H1 (cell line): ENCODE measurements around the gene L3HYPDH. TPM values are rescaled to one million over a fixed set of nuclear protein-coding genes. Genes with fewer than 3 reads are reported as not detected.

Experiments used
- CTCF ChIA-PET: fragments of 300-600 bp; sonication (Branson Sonifier 250); formaldehyde crosslinking; loops from one replicate; lab custom pipeline; 2021; ENCODE audit not compliant: partially characterized antibody; lab: Charles Lee
- POLR2A ChIA-PET: fragments of 300-600 bp; sonication (Branson Sonifier 250); formaldehyde crosslinking; loops from one replicate; lab custom pipeline; 2021; ENCODE audit warnings: inconsistent platforms; ENCODE audit not compliant: partially characterized antibody; lab: Charles Lee
- DNase-seq, 2 experiments: peaks; one replicate each; pipeline versions ENCODE4 v3.0.0 to v3.0.0-alpha.2; 2010 to 2022; ENCODE audit warnings: low spot score in 2 of 2, low read depth in 1 of 2, mixed read lengths in 1 of 2
- FAIRE-seq: peaks from 2 replicates; lab custom pipeline; 2011; peaks lifted over from hg19 to GRCh38; lab: Jason Lieb, UNC
- H2AFZ ChIP-seq: 2 replicates; pipeline ENCODE4 v1.8.1; 2012; ENCODE audit warnings: low read length, inconsistent platforms
- H2AK5ac ChIP-seq: 2 replicates; pipeline ENCODE4 v1.6.1; 2013; ENCODE audit warnings: low read depth, low read length
- H2BK120ac ChIP-seq: replicated peaks from 2 replicates; pipeline ENCODE3; 2013; ENCODE audit warnings: low read depth, low read length, inconsistent platforms
- H2BK12ac ChIP-seq: 2 replicates; pipeline ENCODE4 v1.6.1; 2013; ENCODE audit warnings: low read depth, low read length
- H2BK15ac ChIP-seq: 2 replicates; pipeline ENCODE4 v1.6.1; 2013; ENCODE audit warnings: low read length
- H2BK20ac ChIP-seq: 2 replicates; pipeline ENCODE4 v1.6.1; 2013; ENCODE audit warnings: low read length
- H2BK5ac ChIP-seq: 2 replicates; pipeline ENCODE4 v1.6.1; 2013; ENCODE audit warnings: low read depth, low read length
- H3K14ac ChIP-seq: 2 replicates; pipeline ENCODE4 v1.6.1; 2013; ENCODE audit warnings: inconsistent platforms; ENCODE audit not compliant: insufficient read length
- H3K18ac ChIP-seq: 2 replicates; pipeline ENCODE4 v1.6.1; 2013; ENCODE audit warnings: low read length; ENCODE audit errors: extremely low read depth
- H3K23ac ChIP-seq: 2 replicates; pipeline ENCODE4 v1.6.1; 2013; ENCODE audit warnings: inconsistent platforms; ENCODE audit not compliant: insufficient read length
- H3K23me2 ChIP-seq: 2 replicates; pipeline ENCODE4 v1.6.1; 2013; ENCODE audit warnings: low read depth, low read length
- H3K27ac ChIP-seq: 2 replicates; pipeline ENCODE4 v1.6.1; 2011; ENCODE audit warnings: low read depth, low read length, inconsistent platforms
- H3K27me3 ChIP-seq, 4 experiments: replicated peaks in 1 of 4; 1 replicate in 1 of 4; 2 replicates in 3 of 4; pipeline versions ENCODE4 v1.6.1 to v1.8.1; 2011 to 2013; ENCODE audit warnings: low read length in 3 of 4, mild to moderate bottlenecking in 3 of 4, inconsistent platforms in 2 of 4, mixed read lengths in 2 of 4, moderate library complexity in 1 of 4; ENCODE audit not compliant: control insufficient read depth in 3 of 4, insufficient read depth in 3 of 4; ENCODE audit errors: extremely low read depth in 1 of 4
- H3K36me3 ChIP-seq, 4 experiments: 2 replicates each; pipeline versions ENCODE4 v1.6.1 to v1.8.1; 2011 to 2013; ENCODE audit warnings: mild to moderate bottlenecking in 4 of 4, low read length in 3 of 4, moderate library complexity in 2 of 4, control low read depth in 1 of 4, inconsistent platforms in 1 of 4; ENCODE audit not compliant: insufficient read depth in 4 of 4, control insufficient read depth in 2 of 4
- H3K4ac ChIP-seq: replicated peaks from 2 replicates; pipeline ENCODE3; 2013; ENCODE audit warnings: low read length, low read depth, mixed read lengths, inconsistent platforms; ENCODE audit not compliant: insufficient read length
- H3K4me1 ChIP-seq, 4 experiments: replicated peaks in 1 of 4; 1 replicate in 1 of 4; 2 replicates in 3 of 4; pipeline versions ENCODE4 v1.6.1 to v1.8.1; 2011 to 2013; ENCODE audit warnings: low read length in 3 of 4, inconsistent platforms in 2 of 4, mixed read lengths in 1 of 4; ENCODE audit not compliant: insufficient read depth in 4 of 4, control insufficient read depth in 3 of 4
- H3K4me2 ChIP-seq, 2 experiments: 2 replicates each; pipeline versions ENCODE4 v1.6.1 to v1.8.1; 2011 to 2013; ENCODE audit warnings: low read depth in 2 of 2, low read length in 2 of 2, control low read depth in 1 of 2, inconsistent platforms in 1 of 2, mild to moderate bottlenecking in 1 of 2; ENCODE audit not compliant: insufficient read depth in 1 of 2
- H3K4me3 ChIP-seq, 4 experiments: fragments of 200-600, 300-600 bp in 1 of 4; sonication (generic), shearing (Covaris generic), sonication (Bioruptor Twin) in 1 of 4; 2 replicates each; pipeline versions ENCODE4 v1.5.1 to v1.8.1; 2011 to 2016; ENCODE audit warnings: low read length in 4 of 4, low read depth in 3 of 4, control low read depth in 2 of 4, inconsistent platforms in 2 of 4, mild to moderate bottlenecking in 2 of 4, mixed read lengths in 1 of 4, moderate library complexity in 1 of 4; ENCODE audit not compliant: insufficient read depth in 2 of 4; ENCODE audit errors: extremely low read depth in 1 of 4
- H3K56ac ChIP-seq: replicated peaks from 2 replicates; pipeline ENCODE3; 2013; ENCODE audit warnings: low read depth, mild to moderate bottlenecking, mixed read lengths, low read length, inconsistent platforms; ENCODE audit not compliant: insufficient read length
- H3K79me1 ChIP-seq: 2 replicates; pipeline ENCODE4 v1.6.1; 2013; ENCODE audit warnings: low read depth, low read length, control low read depth
- H3K79me2 ChIP-seq, 2 experiments: 2 replicates each; pipeline versions ENCODE4 v1.6.1 to v1.8.1; 2012 to 2013; ENCODE audit warnings: low read length in 2 of 2, mild to moderate bottlenecking in 2 of 2, inconsistent platforms in 1 of 2; ENCODE audit not compliant: insufficient read depth in 2 of 2, control insufficient read depth in 1 of 2
- H3K9ac ChIP-seq, 4 experiments: replicated peaks in 1 of 4; 1 replicate in 1 of 4; 2 replicates in 3 of 4; pipeline versions ENCODE4 v1.6.1 to v1.8.1; 2011 to 2013; ENCODE audit warnings: low read depth in 3 of 4, low read length in 3 of 4, control low read depth in 2 of 4, mild to moderate bottlenecking in 2 of 4, moderate library complexity in 2 of 4, inconsistent platforms in 1 of 4; ENCODE audit errors: extremely low read depth in 1 of 4
- H3K9me3 ChIP-seq, 2 experiments: 2 replicates each; pipeline versions ENCODE4 v1.6.1 to v1.8.1; 2012 to 2013; ENCODE audit warnings: mild to moderate bottlenecking in 2 of 2, moderate library complexity in 2 of 2, control low read depth in 1 of 2, inconsistent platforms in 1 of 2, low read depth in 1 of 2, low read length in 1 of 2, mixed read lengths in 1 of 2; ENCODE audit not compliant: insufficient read depth in 2 of 2
- H4K20me1 ChIP-seq, 2 experiments: replicated peaks in 1 of 2; 2 replicates each; pipeline versions ENCODE3 to v1.8.1; 2011 to 2013; ENCODE audit warnings: inconsistent platforms in 2 of 2, low read length in 2 of 2, mild to moderate bottlenecking in 1 of 2; ENCODE audit not compliant: insufficient read depth in 2 of 2, control insufficient read depth in 1 of 2
- H4K5ac ChIP-seq: 2 replicates; pipeline ENCODE4 v1.6.1; 2013; ENCODE audit warnings: low read length, low read depth, mixed read lengths, inconsistent platforms; ENCODE audit not compliant: insufficient read length
- H4K8ac ChIP-seq: 2 replicates; pipeline ENCODE4 v1.8.0; 2013; ENCODE audit warnings: mild to moderate bottlenecking, moderate library complexity, low read length, inconsistent platforms; ENCODE audit not compliant: insufficient read depth; ENCODE audit errors: extremely low read depth
- H4K91ac ChIP-seq: replicated peaks from 2 replicates; pipeline ENCODE3; 2013; ENCODE audit warnings: low read length, mixed read lengths, inconsistent platforms; ENCODE audit not compliant: insufficient read length
- BCL11A ChIP-seq, 2 experiments: IDR thresholded peaks; one replicate each; pipeline ENCODE4 v1.6.1; 2011; ENCODE audit warnings: low read depth in 2 of 2, low read length in 2 of 2, mild to moderate bottlenecking in 2 of 2
- BRCA1 ChIP-seq: IDR thresholded peaks from 2 replicates; pipeline ENCODE4 v1.6.1; 2012; ENCODE audit warnings: low read depth, low read length, improper control_type of control experiment
- CEBPB ChIP-seq: IDR thresholded peaks from 2 replicates; pipeline ENCODE4 v1.6.1; 2012; ENCODE audit warnings: low read depth, low read length
- CHD2 ChIP-seq: IDR thresholded peaks from 2 replicates; pipeline ENCODE4 v1.6.1; 2012; ENCODE audit warnings: low read length, improper control_type of control experiment
- CREB1 ChIP-seq: IDR thresholded peaks from 2 replicates; pipeline ENCODE4 v1.6.1; 2012; ENCODE audit warnings: inconsistent platforms
- HDAC6 ChIP-seq: IDR thresholded peaks from one replicate; pipeline ENCODE4 v1.7.1; 2012; ENCODE audit warnings: low read depth, mild to moderate bottlenecking, inconsistent platforms, low read length, moderate library complexity
- KDM5A ChIP-seq: fragments of 200-600 bp; IDR thresholded peaks from 2 replicates; pipeline ENCODE4 v1.7.1; 2012; ENCODE audit warnings: mild to moderate bottlenecking, low read length, inconsistent platforms, mixed read lengths
- POLR2A ChIP-seq, 2 experiments: IDR thresholded peaks; 1 replicate in 1 of 2; 2 replicates in 1 of 2; pipeline ENCODE4 v1.6.1; 2011; ENCODE audit warnings: low read depth in 2 of 2, low read length in 2 of 2, mild to moderate bottlenecking in 2 of 2; ENCODE audit errors: control extremely low read depth in 1 of 2
- POU5F1 ChIP-seq: IDR thresholded peaks from 2 replicates; pipeline ENCODE4 v1.6.1; 2011; ENCODE audit warnings: low read depth, mild to moderate bottlenecking, low read length, moderate library complexity
- RNF2 ChIP-seq: fragments of 200-900, 300-1000 bp; sonication (generic); IDR thresholded peaks from 2 replicates; pipeline ENCODE4 v1.7.1; 2016; ENCODE audit warnings: borderline replicate concordance, low read depth, mild to moderate bottlenecking, antibody characterized with exemption, low read length; ENCODE audit not compliant: poor library complexity, severe bottlenecking; ENCODE audit errors: missing control alignments
- SRF ChIP-seq: IDR thresholded peaks from 2 replicates; pipeline ENCODE4 v1.6.1; 2011; ENCODE audit warnings: mild to moderate bottlenecking, low read depth, low read length, moderate library complexity
- SUZ12 ChIP-seq: fragments of 200-600 bp; sonication (generic); IDR thresholded peaks from 2 replicates; pipeline ENCODE4 v1.6.1; 2012; ENCODE audit warnings: mild to moderate bottlenecking, inconsistent platforms, low read length, moderate library complexity, mixed read lengths
- TAF1 ChIP-seq: IDR thresholded peaks from 2 replicates; pipeline ENCODE4 v1.6.1; 2011; ENCODE audit warnings: mild to moderate bottlenecking, low read depth, low read length
- TBP ChIP-seq: IDR thresholded peaks from 2 replicates; pipeline ENCODE4 v1.6.1; 2011; ENCODE audit warnings: low read depth, low read length, improper control_type of control experiment
- ZNF274 ChIP-seq: IDR thresholded peaks from 2 replicates; pipeline ENCODE4 v1.7.0; 2012; ENCODE audit warnings: low read length, borderline replicate concordance; ENCODE audit errors: extremely low read depth
- WGBS, 2 experiments: shearing (Covaris generic) in 1 of 2; methylation state at CpG; one replicate each; pipeline versions ENCODE4 v1.1.6 to v1.1.7; 2013 to 2015; ENCODE audit warnings: low lambda C conversion rate in 2 of 2, mixed read lengths in 2 of 2, inconsistent platforms in 1 of 2, low coverage in 1 of 2, missing lambda C conversion rate in 1 of 2; ENCODE audit not compliant: insufficient replicate concordance in 2 of 2, insufficient coverage in 1 of 2, insufficient read length in 1 of 2; ENCODE audit errors: extremely low coverage in 1 of 2, missing lambda C conversion rate in 1 of 2; 5-methylcytosine and 5-hydroxymethylcytosine counted together
- polyA plus RNA-seq, 7 experiments: library from polyadenylated mRNA; depleted of rRNA in 3 of 7; stranded (reverse) in 5 of 7; unstranded in 2 of 7; fragments of >200 nt in 5 of 7; fragments of 200-250 nt in 2 of 7; gene quantifications; 1 replicate in 5 of 7; 2 replicates in 1 of 7; 4 replicates in 1 of 7; pipeline versions ENCODE4 v1.2.1 to v1.2.3, GENCODE V29; 2011 to 2013; ENCODE audit warnings: missing spikeins in 2 of 7, mixed read lengths in 2 of 7
- total RNA-seq: library from RNA; stranded (reverse); fragmentation: NEBNext Ultra II Directional; extraction: Animal tissue kit (Norgen Biotek cat#: 25700); gene quantifications from 2 replicates; pipeline ENCODE4 v1.2.1, GENCODE V29; 2021

Gene L3HYPDH
- total and polyA plus RNA-seq, 2 of the 8 experiments (the other 6 are each of a cell fraction or from before 2014, with no cell fraction given), result 11.2 to 15.8 TPM

DNA sequence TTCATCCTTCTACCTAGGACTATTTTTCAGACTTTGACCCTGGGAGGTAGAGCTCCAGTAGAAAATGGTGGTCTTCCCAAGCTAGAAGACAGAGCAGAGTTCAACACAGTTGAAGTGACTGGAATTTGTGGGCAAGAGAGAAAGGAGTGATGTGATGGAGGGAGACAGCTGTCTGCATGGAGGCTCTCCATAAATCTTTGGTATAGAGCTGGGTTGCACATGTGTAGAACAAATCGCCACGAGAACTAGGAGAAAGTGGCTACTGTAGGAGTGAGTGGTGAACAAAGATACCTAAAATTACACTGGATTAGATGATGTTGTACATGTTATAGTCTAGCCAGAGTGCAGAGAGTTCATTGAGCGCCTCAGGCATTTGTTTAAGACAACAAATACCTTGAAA lies 33.5 kb downstream of the L3HYPDH start:
- no peak overlapping the region for H3K56ac ChIP-seq
- no peak overlapping the region for H2BK15ac ChIP-seq
- 77% methylated on average over 3 of the region's 3 CpGs; no CpG with 5 or more reads in 1 of the 2 experiments for WGBS, 2 experiments
- H3K36me3 ChIP-seq, result no peaks in the 10 kb centered on the region
- H4K91ac ChIP-seq, result no peak overlapping the region
- no peak for DNase-seq
- TF ChIP-seq POLR2A (IDR thresholded peaks at IDR 0.05; ENCODE audit: control extremely low read depth in 1 of 2, low read depth in 2 of 2, low read length in 2 of 2) (no peak), TBP (no peak), SRF (no peak), SUZ12 (no peak), RNF2 (no peak), TAF1 (no peak), KDM5A (no peak), BRCA1 (no peak), BCL11A (IDR thresholded peaks at IDR 0.05; ENCODE audit: low read depth in 2 of 2, low read length in 2 of 2) (no peak), CHD2 (no peak), CEBPB (no peak), POU5F1 (no peak), ZNF274 (no peak), HDAC6 (no peak), CREB1 (no peak)
- no peak overlapping the region for H2BK5ac ChIP-seq
- H2BK12ac ChIP-seq, result no peak overlapping the region
- H3K14ac ChIP-seq, result no peak overlapping the region
- H3K27ac ChIP-seq, result no peak overlapping the region
- H4K8ac ChIP-seq, result no peak overlapping the region
- H3K9ac ChIP-seq, result no peak overlapping the region
- H4K5ac ChIP-seq, result no peak overlapping the region
- CTCF ChIA-PET, result interaction anchor here (1.8 kb wide), 1 partner anchor 321 kb away, joined by 6 read pairs; no protein-coding TSS in a partner anchor
- H3K23ac ChIP-seq, result no peak overlapping the region
- no peak overlapping the region for H3K4me2 ChIP-seq
- FAIRE-seq, result no peak
- H3K4me1 ChIP-seq, result no peaks in the 10 kb centered on the region
- no peaks in the 10 kb centered on the region for H4K20me1 ChIP-seq
- no peaks in the 10 kb centered on the region for H3K27me3 ChIP-seq
- no peak overlapping the region for H2BK120ac ChIP-seq
- H3K79me2 ChIP-seq, result no peaks in the 10 kb centered on the region
- H3K9me3 ChIP-seq, result no peaks in the 10 kb centered on the region
- H3K4ac ChIP-seq, result no peak overlapping the region
- POLR2A ChIA-PET, result no interaction called here
- H2AK5ac ChIP-seq, result no peak overlapping the region
- no peak overlapping the region for H2AFZ ChIP-seq
- H3K79me1 ChIP-seq, result no peaks in the 10 kb centered on the region
- H3K18ac ChIP-seq, result no peak overlapping the region
- no peak overlapping the region for H3K4me3 ChIP-seq
- no peak overlapping the region for H2BK20ac ChIP-seq
- no peaks in the 10 kb centered on the region for H3K23me2 ChIP-seq
